ENCODE results near the gene DNAH14.
"Not testable (repeated sequence)": the region's sequence is repeated elsewhere in the genome, so short reads cannot be mapped to it uniquely, and the experiment has no call there.

DNA sequence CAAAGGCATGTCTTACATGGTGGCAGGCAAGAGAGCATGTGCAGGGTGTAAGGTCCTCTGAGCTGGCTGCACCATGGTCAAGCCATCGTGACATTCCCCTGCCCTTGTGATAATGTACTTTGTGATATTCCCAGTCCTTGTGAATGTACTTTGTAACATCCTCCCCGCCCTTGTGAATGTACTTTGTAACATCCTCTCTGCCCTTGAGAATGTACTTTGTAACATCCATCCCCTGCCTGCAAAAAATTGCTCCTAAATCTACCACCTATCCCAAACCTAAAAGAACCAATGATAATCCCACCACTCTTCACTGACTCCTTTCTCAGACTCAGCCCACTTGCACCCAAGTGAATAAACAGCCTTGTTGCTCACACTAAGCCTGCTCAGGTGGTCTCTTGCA is 44.1 kb upstream of the DNAH14 start:
- TF ChIP-seq, protein P1, sequence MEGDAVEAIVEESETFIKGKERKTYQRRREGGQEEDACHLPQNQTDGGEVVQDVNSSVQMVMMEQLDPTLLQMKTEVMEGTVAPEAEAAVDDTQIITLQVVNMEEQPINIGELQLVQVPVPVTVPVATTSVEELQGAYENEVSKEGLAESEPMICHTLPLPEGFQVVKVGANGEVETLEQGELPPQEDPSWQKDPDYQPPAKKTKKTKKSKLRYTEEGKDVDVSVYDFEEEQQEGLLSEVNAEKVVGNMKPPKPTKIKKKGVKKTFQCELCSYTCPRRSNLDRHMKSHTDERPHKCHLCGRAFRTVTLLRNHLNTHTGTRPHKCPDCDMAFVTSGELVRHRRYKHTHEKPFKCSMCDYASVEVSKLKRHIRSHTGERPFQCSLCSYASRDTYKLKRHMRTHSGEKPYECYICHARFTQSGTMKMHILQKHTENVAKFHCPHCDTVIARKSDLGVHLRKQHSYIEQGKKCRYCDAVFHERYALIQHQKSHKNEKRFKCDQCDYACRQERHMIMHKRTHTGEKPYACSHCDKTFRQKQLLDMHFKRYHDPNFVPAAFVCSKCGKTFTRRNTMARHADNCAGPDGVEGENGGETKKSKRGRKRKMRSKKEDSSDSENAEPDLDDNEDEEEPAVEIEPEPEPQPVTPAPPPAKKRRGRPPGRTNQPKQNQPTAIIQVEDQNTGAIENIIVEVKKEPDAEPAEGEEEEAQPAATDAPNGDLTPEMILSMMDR (IDR thresholded peaks at IDR 0.05; ENCODE audit: poor library complexity) = not testable (repeated sequence)
- TF ChIP-seq EZH2phosphoT487 (IDR thresholded peaks at IDR 0.05; ENCODE audit: low read depth, severe bottlenecking, unreplicated experiment); EZH2 (IDR thresholded peaks at IDR 0.05; ENCODE audit: borderline replicate concordance): not testable (repeated sequence)
